HG03095 (cell line): Measurements from ENCODE around the gene FRMPD4.

ENCODE experiments used
- ATAC-seq: cut with Tn5 transposase; IDR thresholded peaks from one replicate; pipeline ENCODE4 v1.9.1; 2021; ENCODE audit warnings: moderate library complexity; ENCODE audit not compliant: unreplicated experiment

Gene FRMPD4

GRCh38 chrX:12611471-12611870, 473.2 kb downstream of the FRMPD4 start:
- ATAC-seq = no peak

- ATAC-seq = no peak
Observed at GRCh38 chrX:12614266-12614665, 476.0 kb downstream of the FRMPD4 start.

GRCh38 chrX:12615061-12615460, 476.8 kb downstream of the FRMPD4 start:
- no peak for ATAC-seq

GRCh38 chrX:12617241-12617640, 479.0 kb downstream of the FRMPD4 start:
- ATAC-seq = no peak

- no peak for ATAC-seq
Observed at GRCh38 chrX:12647230-12647629, 509.0 kb downstream of the FRMPD4 start.

GRCh38 chrX:12648995-12649394, 510.7 kb downstream of the FRMPD4 start:
- no peak for ATAC-seq

- no peak for ATAC-seq
Observed at GRCh38 chrX:12657433-12657832, 519.2 kb downstream of the FRMPD4 start.

GRCh38 chrX:12657881-12658280, 519.6 kb downstream of the FRMPD4 start:
- ATAC-seq = peak; percentile 77

- ATAC-seq = no peak
Observed at GRCh38 chrX:12661464-12661863, 523.2 kb downstream of the FRMPD4 start.

GRCh38 chrX:12672367-12673106, 534.3 kb downstream of the FRMPD4 start:
- no peak for ATAC-seq

GRCh38 chrX:12673487-12673886, 535.2 kb downstream of the FRMPD4 start:
- ATAC-seq = no peak

GRCh38 chrX:12679522-12679921, 541.2 kb downstream of the FRMPD4 start:
- no peak for ATAC-seq

GRCh38 chrX:12681047-12681446, 542.8 kb downstream of the FRMPD4 start:
- ATAC-seq = no peak

- ATAC-seq = no peak
Observed at GRCh38 chrX:12685541-12685940, 547.3 kb downstream of the FRMPD4 start.

- ATAC-seq = no peak
Observed at GRCh38 chrX:12686331-12686730, 548.1 kb downstream of the FRMPD4 start.

GRCh38 chrX:12690646-12691045, 552.4 kb downstream of the FRMPD4 start:
- no peak for ATAC-seq

- no peak for ATAC-seq
Observed at GRCh38 chrX:12693754-12694153, 555.5 kb downstream of the FRMPD4 start.

- ATAC-seq = no peak
Observed at GRCh38 chrX:12700745-12701144, 562.5 kb downstream of the FRMPD4 start.

GRCh38 chrX:12701628-12702027, 563.4 kb downstream of the FRMPD4 start:
- ATAC-seq = no peak

- no peak for ATAC-seq
Observed at GRCh38 chrX:12702509-12703091, 564.3 kb downstream of the FRMPD4 start.

GRCh38 chrX:12704706-12705105, 566.4 kb downstream of the FRMPD4 start:
- no peak for ATAC-seq

- ATAC-seq = no peak
Observed at GRCh38 chrX:12709047-12709446, 570.8 kb downstream of the FRMPD4 start.
